Spleen (tissue), 7 donors: Measurements from ENCODE around the gene ANXA8L1.
"Not testable (repeated sequence)": the region's sequence is repeated elsewhere in the genome, so short reads cannot be mapped to it uniquely, and the experiment has no call there.

Source experiments
- POLR2A ChIP-seq, 3 donors: fragments of 450-650 bp; IDR thresholded peaks; one replicate each; pipeline ENCODE4 v1.5.1; 2017; ENCODE audit warnings: antibody characterized with exemption in 3 of 3, mild to moderate bottlenecking in 1 of 3
- POLR2AphosphoS5 ChIP-seq, 3 donors: sonication (generic); formaldehyde crosslinking; IDR thresholded peaks; one replicate each; pipeline ENCODE4 v1.5.1; 2017; ENCODE audit warnings: antibody characterized with exemption in 3 of 3
- TF ChIP-seq, protein P1 (sequence below), 11 experiments: fragments of 200-600 bp in 7 of 11; fragments of 450-650 bp in 4 of 11; sonication (generic) in 4 of 11; IDR thresholded peaks in 8 of 11; conservative IDR thresholded peaks in 3 of 11; 1 replicate in 7 of 11; 2 replicates in 4 of 11; pipeline versions ENCODE4 v1.4.0 to v1.8.0; 2016 to 2021; ENCODE audit warnings: antibody characterized with exemption in 11 of 11, inconsistent platforms in 4 of 11, mild to moderate bottlenecking in 1 of 11
- donor health status: DM: no; HTN: no; CAD: no; lungs with moderate emphysema.
- donor health status: DM: no; HTN: no; CAD: no.
- donor health status: DM: no; HTN: no; CAD: no.

DNA sequence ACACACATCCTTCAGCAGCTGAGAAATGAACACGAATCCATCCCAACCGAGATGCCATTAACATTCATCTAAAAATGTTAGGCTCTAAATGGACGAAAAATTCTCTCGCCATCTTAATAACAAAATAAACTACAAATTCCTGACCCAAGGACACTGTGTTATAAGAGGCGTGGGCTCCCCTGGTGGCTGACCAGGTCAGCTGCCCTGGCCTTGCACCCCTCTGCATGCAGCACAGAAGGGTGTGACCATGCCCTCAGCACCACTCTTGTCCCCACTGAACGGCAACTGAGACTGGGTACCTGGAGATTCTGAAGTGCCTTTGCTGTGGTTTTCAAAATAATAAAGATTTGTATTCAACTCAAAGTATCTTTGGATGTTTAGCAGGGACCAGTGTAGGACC is 15.8 kb downstream of the ANXA8L1 start:
- TF ChIP-seq, protein P1, sequence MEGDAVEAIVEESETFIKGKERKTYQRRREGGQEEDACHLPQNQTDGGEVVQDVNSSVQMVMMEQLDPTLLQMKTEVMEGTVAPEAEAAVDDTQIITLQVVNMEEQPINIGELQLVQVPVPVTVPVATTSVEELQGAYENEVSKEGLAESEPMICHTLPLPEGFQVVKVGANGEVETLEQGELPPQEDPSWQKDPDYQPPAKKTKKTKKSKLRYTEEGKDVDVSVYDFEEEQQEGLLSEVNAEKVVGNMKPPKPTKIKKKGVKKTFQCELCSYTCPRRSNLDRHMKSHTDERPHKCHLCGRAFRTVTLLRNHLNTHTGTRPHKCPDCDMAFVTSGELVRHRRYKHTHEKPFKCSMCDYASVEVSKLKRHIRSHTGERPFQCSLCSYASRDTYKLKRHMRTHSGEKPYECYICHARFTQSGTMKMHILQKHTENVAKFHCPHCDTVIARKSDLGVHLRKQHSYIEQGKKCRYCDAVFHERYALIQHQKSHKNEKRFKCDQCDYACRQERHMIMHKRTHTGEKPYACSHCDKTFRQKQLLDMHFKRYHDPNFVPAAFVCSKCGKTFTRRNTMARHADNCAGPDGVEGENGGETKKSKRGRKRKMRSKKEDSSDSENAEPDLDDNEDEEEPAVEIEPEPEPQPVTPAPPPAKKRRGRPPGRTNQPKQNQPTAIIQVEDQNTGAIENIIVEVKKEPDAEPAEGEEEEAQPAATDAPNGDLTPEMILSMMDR (IDR thresholded peaks at IDR 0.05 in 8 of 11, conservative IDR thresholded peaks at IDR 0.05 in 3 of 11), result not testable (repeated sequence)
- TF ChIP-seq POLR2A, POLR2AphosphoS5 (IDR thresholded peaks at IDR 0.05): not testable (repeated sequence)
